ENCODE measurements around the gene PACS1. TPM values are rescaled to one million over a fixed set of nuclear protein-coding genes. Genes with fewer than 3 reads are reported as not detected.

Gene PACS1
- polyA plus RNA-seq, 1 donor (not counting 4 experiments of a cell fraction or from before 2014, with no cell fraction given) = 14.9 TPM

DNA sequence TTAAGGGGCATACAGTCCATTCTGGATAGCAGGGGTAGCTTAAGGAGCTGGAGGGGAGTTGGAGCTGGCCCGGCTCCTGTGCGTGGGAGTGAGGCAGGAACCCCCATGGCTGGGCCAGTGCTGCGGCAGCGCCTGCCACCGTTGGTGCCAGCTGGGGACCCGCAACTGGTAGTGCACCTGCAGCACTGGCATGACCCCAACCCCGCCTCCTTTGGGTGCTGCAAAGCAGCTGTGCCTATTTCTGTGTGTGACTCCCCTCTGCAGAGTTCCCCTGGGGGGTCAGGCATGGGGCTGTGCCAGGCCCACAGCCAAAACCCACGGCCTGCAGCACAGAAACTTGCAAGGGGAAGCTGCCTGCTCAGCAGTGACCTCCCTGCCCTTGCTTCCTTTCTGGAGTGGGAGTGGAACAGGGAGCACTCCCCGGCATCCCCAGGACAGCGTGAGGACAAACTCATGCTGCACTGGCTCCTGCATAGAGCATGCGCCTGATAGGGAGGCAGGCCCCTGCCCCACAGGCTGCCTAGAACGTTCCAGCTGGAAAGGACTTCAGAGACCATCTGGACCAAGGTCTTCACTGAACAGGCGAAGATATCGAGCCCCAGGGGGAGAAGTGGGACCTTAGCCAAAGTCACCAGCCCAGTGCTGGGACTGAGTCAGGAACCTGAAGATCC lies 172.2 kb downstream of the PACS1 start:
- Histone ChIP-seq H3K9me3 (ENCODE audit: control insufficient read depth, low read depth, low read length) (no peaks in the 10 kb centered on the region), H3K27me3 (ENCODE audit: control insufficient read depth, extremely low read depth, insufficient read depth, low read length) (no peaks in the 10 kb centered on the region), H3K79me2 (ENCODE audit: control insufficient read depth, insufficient read depth, low read length) (no peaks in the 10 kb centered on the region), H3K4me1 (ENCODE audit: control insufficient read depth, extremely low read depth, insufficient read depth, low read length) (no peaks in the 10 kb centered on the region), H3K27ac (ENCODE audit: control insufficient read depth, insufficient read depth, low read length) (no peak overlapping the region), H3K36me3 (ENCODE audit: control insufficient read depth in 2 of 2, extremely low read depth in 1 of 2, insufficient read depth in 2 of 2, low read length in 2 of 2) (peaks cover 17 to 18% of the 10 kb centered on the region in 2 experiments), H3K4me2 (ENCODE audit: control insufficient read depth, extremely low read depth, insufficient read depth, low read depth, low read length) (no peak overlapping the region), H3K9ac (ENCODE audit: control insufficient read depth, extremely low read depth, insufficient read depth, low read length) (no peak overlapping the region), H3K4me3 (ENCODE audit: control insufficient read depth in 2 of 3, extremely low read depth in 1 of 3, insufficient read depth in 2 of 3, low read depth in 1 of 3, low read length in 3 of 3) (no peak overlapping the region), H4K20me1 (ENCODE audit: control insufficient read depth, extremely low read depth, insufficient read depth, low read length) (no peaks in the 10 kb centered on the region), H2AFZ (ENCODE audit: control insufficient read depth, low read length) (no peak overlapping the region), H3K9me1 (ENCODE audit: control insufficient read depth, extremely low read depth, insufficient read depth, low read length) (no peaks in the 10 kb centered on the region)
- FAIRE-seq (no peak), DNase-seq (ENCODE audit: low read depth, low spot score) (no peak)
- dilution Hi-C loops (cut with MboI; ENCODE audit: extremely low pct_ligation_motif_present, low sequenced_read_pairs) = no loop called here
- TF ChIP-seq EZH2 (IDR thresholded peaks at IDR 0.05; ENCODE audit: low read length) = no peak
- no peak for TF ChIP-seq CTCF (optimal IDR thresholded peaks at IDR 0.05 in 1 of 3, IDR thresholded peaks at IDR 0.05 in 1 of 3, conservative IDR thresholded peaks at IDR 0.05 in 1 of 3; ENCODE audit: extremely low read depth in 1 of 3, insufficient read depth in 2 of 3, low read length in 3 of 3)

- H3K4me1 ChIP-seq (ENCODE audit: control insufficient read depth, extremely low read depth, insufficient read depth, low read length) = no peaks in the 10 kb centered on the region
- H2AFZ ChIP-seq (ENCODE audit: control insufficient read depth, low read length) = no peak overlapping the region
- no peaks in the 10 kb centered on the region for H3K9me3 ChIP-seq (ENCODE audit: control insufficient read depth, low read depth, low read length)
- no peak overlapping the region for H3K9ac ChIP-seq (ENCODE audit: control insufficient read depth, extremely low read depth, insufficient read depth, low read length)
- H3K4me2 ChIP-seq (ENCODE audit: control insufficient read depth, extremely low read depth, insufficient read depth, low read depth, low read length) = no peak overlapping the region
- peaks cover 14 to 22% of the 10 kb centered on the region in 2 experiments for H3K36me3 ChIP-seq (ENCODE audit: control insufficient read depth in 2 of 2, extremely low read depth in 1 of 2, insufficient read depth in 2 of 2, low read length in 2 of 2)
- no peak overlapping the region for H3K4me3 ChIP-seq (ENCODE audit: control insufficient read depth in 2 of 3, extremely low read depth in 1 of 3, insufficient read depth in 2 of 3, low read depth in 1 of 3, low read length in 3 of 3)
- no peaks in the 10 kb centered on the region for H4K20me1 ChIP-seq (ENCODE audit: control insufficient read depth, extremely low read depth, insufficient read depth, low read length)
- no peak overlapping the region for H3K27ac ChIP-seq (ENCODE audit: control insufficient read depth, insufficient read depth, low read length)
- H3K9me1 ChIP-seq (ENCODE audit: control insufficient read depth, extremely low read depth, insufficient read depth, low read length) = no peaks in the 10 kb centered on the region
- no peak for TF ChIP-seq EZH2 (IDR thresholded peaks at IDR 0.05; ENCODE audit: low read length)
- TF ChIP-seq CTCF (optimal IDR thresholded peaks at IDR 0.05 in 1 of 3, IDR thresholded peaks at IDR 0.05 in 1 of 3, conservative IDR thresholded peaks at IDR 0.05 in 1 of 3; ENCODE audit: extremely low read depth in 1 of 3, insufficient read depth in 2 of 3, low read length in 3 of 3) = no peak
- dilution Hi-C loops (cut with MboI; ENCODE audit: extremely low pct_ligation_motif_present, low sequenced_read_pairs) = no loop called here
- H3K79me2 ChIP-seq (ENCODE audit: control insufficient read depth, insufficient read depth, low read length) = no peaks in the 10 kb centered on the region
- no peak for FAIRE-seq
- DNase-seq (ENCODE audit: low read depth, low spot score) = no peak
- no peaks in the 10 kb centered on the region for H3K27me3 ChIP-seq (ENCODE audit: control insufficient read depth, extremely low read depth, insufficient read depth, low read length)
Measured at GRCh38 chr11:66243782-66244535, 173.9 kb downstream of the PACS1 start.
